PC-9 (cell line): ENCODE measurements around the gene ATAD3B.

ENCODE experiments used
- CTCF ChIP-seq: fragments of 200-600 bp; sonication (generic); conservative IDR thresholded peaks from 2 replicates; pipeline ENCODE4 v1.6.1; 2017; ENCODE audit warnings: mixed run types, antibody characterized with exemption, mild to moderate bottlenecking, moderate library complexity
- EZH2 ChIP-seq: fragments of 200-600 bp; sonication (generic); IDR thresholded peaks from 2 replicates; pipeline ENCODE4 v1.8.0; 2017; ENCODE audit warnings: antibody characterized with exemption, low read depth

- no peak for TF ChIP-seq CTCF
- no peak for TF ChIP-seq EZH2
Observed at GRCh38 chr1:1540818-1541628, 69.5 kb downstream of the ATAD3B start.
